IPS DF 19.7 (cell line): ENCODE measurements around the gene NKX1-2.

Experiments
- DNase-seq: peaks from one replicate; pipeline ENCODE4 v3.0.0-alpha.2; 2013; ENCODE audit warnings: low read depth, low spot score

The NKX1-2 gene

DNA sequence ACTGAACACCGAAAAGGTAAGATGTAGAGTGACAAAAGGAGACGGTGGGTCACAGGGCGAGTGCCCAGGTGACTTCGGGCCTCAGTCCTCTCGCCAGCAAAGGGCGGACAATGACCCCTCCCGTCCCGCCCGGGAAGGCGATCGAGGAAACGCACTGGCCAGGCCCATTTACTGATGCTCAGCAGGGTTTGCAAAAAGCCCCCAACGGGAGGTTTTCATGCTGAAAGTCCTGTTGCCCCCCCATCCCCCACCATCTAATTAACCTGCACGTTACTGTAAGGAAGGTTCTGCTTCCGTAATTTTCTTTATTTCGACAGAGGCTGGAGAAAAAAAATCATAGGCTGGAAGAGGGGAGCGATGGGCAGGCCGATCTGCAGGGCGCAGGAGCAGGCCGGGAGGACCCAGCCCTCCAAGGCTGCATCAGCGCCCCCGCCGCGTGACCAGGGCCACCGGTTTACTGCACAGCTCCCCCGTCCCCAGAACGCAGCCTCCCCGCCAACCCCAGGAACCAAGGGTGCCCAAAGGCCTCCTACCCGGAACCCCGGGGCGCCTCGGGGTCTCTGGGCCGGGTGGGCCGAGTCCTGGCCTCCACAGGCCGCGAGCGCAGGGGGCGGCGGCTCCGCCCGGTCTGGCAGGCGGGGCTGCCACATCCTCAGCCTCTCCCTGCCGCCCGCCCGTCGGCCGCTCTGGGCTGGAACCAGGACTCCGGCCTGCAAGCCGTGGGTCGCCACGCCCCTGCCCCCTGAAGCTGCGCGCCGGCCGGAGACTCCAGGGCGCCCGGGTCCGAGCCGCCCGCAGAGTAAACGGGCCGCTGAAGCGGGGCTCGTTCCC, 31.7 kb downstream of the NKX1-2 start:
- DNase-seq: no peak

DNA sequence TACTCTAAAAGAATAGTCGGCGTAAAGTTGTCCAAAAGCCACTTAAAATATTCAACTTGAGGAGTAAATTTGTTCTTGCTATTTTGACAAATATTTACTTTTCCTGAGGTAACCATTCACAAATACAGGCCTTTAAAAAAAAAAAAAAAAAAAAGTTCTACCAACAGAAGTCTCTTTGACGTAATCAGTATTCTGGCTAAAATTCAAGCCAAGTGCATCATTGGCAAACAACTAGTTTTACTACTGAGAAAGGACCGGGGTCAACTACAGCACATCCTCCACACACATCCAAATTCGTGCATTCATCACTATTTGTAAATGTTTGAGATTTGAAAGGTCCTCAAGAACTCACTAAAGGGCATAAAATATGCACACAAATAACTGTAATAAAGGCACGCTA, 33.1 kb downstream of the NKX1-2 start:
- no peak for DNase-seq

DNA sequence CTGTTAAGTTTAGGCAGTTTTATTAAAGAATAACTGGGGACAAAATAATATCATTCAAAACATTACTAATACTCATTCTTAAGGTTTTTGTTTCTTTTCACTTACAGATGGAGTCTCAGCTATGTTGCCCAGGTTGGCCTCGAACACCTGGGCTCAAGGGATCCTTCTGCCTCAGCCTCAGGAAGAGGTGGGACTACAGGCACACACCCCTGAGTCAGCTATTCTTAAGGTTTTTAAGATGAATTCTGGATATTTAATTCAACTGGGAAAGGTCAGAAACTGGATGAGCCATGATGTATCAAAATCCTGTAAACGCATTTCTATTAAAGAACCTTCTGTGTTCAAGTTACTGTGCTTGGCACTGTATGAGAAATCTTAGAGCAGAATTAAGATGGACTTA, 34.6 kb downstream of the NKX1-2 start:
- no peak for DNase-seq

DNA sequence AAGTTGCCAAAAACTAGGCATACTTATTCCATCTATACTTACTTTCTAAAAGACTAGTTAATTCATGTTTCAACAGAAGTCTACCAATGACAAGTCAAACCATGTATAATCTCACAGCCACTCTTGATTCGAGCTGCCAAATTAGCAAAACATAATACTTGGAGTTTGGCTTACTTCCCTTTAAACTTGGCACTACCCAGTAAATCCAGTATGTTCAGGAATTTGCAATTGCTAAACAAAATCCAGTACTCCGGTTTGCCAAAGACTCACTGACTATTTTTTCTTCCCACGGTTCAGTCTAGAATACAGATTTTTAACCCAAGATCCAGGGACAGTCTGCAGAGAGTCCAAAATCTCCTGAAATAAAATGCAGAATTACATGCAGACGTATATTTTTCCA, 35.8 kb downstream of the NKX1-2 start:
- DNase-seq: no peak

DNA sequence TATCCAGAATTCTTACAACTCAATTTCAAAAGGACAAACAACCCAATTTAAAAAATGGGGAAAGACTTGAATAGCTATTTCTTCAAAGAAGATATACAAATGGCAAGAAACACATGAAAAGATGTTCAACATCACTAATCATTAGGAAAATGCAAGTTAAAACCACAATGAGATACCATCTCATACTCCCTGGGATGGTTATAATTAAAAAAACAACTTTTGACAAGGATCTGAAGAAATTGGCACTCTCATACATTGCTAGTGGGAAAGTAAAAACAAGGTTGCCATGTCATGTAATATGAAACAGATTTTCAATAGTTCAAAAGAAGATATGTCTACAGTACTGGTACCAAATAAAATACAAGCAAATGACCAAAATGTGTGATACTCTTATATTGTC, 40.1 kb downstream of the NKX1-2 start:
- DNase-seq: no peak

DNA sequence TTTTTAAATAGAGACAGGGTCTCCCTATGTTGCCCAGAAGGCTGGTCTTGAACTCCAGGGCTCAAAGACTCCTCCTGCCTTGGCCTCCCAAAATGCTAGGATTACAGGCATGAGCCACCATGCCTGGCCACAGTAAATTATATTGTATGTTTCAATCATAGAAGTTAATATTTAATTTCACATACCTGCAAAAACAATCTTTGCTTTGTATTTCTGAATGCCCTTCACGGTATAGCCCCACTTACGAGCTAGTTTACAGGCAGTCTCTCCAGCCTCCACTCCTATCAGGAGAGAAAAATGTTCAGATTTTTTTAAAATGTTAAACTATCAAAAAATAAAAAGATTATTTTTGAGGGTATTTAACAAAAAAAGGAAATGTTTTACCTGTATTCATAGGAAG, 41.5 kb downstream of the NKX1-2 start:
- no peak for DNase-seq

DNA sequence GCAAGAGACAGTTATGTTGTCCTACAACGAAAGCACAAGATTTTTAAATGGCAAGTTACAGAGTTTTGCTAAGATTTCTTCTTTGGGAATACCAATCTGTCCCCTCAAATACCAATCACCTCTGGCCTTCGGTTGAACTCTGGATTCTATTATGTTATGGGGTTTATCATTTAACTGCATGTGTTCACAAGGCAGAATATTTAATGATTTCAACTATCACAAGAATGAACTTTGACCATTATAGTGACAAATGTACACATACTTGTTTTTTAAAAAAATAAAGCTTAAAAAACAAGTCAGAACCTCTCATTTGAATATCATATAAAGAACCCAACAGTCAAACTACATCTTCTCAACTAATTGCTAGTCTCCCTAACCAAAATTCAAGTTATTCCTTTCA, 42.4 kb downstream of the NKX1-2 start:
- DNase-seq: no peak

DNA sequence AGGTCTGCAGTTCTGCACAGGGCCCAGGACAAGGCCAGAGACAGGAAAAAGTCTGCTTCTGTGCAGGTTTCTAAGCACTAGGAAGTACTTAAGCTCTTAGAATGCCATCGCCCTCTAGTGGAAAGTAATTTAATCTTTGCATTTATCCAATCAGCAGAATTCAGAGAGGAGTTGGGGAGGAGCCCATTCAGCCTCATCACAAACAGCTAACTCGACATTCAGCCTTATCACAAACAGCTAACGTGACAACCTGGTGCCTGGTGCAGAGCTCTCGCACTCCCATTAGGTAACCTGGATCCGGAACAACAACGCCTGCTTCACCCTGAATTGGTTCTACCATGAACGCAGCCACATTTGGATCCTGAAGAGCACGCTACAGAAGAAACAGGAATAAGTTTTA, 46.3 kb downstream of the NKX1-2 start:
- peak; percentile 86 for DNase-seq

DNA sequence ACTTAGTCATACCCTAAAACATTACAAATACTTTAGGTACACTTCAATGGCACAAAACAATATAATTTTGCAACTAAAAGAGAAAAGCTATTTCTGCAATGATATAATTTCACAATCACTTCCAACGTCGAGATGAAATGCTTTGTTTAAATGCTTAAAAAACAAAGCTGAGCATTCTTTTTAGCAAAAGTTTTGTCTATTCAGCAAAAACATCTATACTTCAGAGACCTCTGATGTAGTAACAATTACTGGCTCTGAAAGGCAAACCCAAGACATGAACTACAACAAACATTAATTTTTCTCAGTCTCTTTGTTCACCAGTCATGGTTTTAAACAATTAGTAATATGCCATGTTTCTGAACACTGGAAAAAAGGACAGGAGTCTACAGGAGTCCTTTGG, 47.6 kb downstream of the NKX1-2 start:
- DNase-seq: no peak

DNA sequence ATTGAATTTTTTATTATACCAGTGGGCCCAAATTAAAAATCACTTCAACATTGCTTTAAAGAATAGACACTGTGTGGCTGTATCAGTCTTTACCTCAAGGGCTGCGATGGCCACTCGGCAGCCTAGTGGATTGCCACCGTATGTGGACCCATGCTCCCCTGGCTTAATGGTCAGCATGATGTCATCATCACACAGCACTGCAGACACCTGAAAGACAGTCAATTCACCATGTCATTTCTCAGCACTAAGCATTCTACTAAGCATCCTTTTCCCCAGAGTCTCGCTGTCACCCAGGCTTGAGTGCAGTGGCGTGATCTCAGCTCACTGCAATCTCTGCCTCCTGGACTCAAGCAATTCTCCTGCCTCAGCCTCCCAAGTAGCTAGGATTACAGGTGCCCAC, 48.2 kb downstream of the NKX1-2 start:
- no peak for DNase-seq
